Measurements from ENCODE around the gene OR51F1.

DNA sequence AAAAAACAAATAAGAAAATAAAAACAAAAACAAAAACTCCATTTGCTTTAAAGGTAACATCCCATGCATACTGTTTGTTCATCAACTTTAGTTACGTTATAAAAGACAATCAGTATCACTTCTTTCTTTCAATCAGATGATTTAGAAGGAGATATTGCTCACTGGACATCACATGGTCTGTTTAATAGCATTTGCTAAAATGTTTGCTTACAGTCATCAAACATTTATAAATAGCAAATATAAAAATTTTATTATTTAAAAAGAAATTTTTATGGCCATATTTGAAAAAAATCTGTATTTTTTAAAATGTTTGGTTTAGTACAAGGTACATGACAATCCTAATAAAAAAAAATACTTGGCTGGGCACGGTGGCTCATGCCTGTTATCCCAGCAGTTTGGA lies 42.6 kb downstream of the OR51F1 start:
- TF ChIP-seq EZH2 (IDR thresholded peaks at IDR 0.05; ENCODE audit: borderline replicate concordance, low read length) (no peak), CTCF (IDR thresholded peaks at IDR 0.05; ENCODE audit: low read length) (no peak)
